ENCODE measurements around the gene FBL.
"Not testable (repeated sequence)": the region's sequence is repeated elsewhere in the genome, so short reads cannot be mapped to it uniquely, and the experiment has no call there.

Gene FBL

DNA sequence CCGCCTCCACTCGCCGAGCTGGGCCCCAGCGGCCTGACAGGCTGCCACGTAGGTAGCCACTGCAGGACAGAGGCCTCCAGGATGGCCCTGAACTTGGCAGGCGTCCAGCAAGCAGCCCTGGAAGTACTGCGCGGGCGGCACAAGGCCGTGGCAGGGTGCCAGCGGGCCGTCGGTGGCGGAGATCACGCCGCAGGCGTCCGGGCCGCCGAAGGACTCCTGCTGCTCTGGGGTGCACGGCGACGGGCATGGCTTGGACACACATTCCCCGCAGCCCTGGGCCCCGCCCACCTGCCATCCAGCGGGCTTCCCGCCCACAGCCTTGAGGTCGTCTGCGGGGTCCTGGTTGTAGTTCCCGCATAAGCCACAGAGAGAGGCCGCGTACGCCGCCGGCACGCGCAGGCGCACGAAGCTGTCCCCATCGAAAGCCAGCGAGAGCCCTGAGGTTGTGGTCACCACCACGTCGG lies 29.3 kb upstream of the FBL start:
- DNase-seq = not testable (repeated sequence)

DNA sequence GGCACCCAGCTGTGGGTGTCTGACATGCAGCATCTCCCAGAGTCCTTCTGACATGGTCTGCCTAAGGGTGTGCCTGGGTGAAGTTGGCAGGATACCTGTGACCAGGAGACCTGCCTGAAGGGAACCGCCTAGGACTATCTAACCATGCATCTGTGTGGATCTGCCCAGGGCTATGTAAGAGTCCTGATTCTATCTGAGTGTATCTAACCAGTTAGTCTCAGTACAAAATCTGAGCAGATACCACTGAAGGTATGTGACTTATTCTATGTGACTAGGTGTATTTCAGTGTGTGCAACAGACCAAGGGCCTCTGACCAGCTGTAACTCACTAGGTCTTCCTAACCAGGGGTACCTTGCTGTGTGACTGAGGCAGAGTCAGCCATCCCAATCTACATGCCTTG lies 28.2 kb upstream of the FBL start:
- DNase-seq = no peak

DNA sequence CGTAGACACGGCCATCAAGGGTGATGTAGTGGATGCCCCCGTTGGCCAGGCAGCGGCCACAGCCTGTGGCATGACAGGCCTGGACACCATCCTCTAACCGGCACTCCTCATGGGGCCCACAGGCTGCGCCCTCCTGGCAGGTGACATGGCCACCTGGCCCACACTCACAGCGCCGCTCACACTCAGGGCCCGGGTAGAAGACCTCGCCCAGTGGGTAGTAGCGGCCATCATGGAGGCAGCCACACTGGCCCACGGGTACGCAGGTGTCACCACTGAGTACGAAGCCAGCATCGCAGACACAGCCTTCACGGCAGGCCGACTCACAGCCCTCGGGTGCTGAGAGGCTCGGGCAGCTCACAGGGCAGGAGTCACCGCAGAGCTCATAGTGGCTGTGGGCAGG lies 27.2 kb upstream of the FBL start:
- no peak for DNase-seq

DNA sequence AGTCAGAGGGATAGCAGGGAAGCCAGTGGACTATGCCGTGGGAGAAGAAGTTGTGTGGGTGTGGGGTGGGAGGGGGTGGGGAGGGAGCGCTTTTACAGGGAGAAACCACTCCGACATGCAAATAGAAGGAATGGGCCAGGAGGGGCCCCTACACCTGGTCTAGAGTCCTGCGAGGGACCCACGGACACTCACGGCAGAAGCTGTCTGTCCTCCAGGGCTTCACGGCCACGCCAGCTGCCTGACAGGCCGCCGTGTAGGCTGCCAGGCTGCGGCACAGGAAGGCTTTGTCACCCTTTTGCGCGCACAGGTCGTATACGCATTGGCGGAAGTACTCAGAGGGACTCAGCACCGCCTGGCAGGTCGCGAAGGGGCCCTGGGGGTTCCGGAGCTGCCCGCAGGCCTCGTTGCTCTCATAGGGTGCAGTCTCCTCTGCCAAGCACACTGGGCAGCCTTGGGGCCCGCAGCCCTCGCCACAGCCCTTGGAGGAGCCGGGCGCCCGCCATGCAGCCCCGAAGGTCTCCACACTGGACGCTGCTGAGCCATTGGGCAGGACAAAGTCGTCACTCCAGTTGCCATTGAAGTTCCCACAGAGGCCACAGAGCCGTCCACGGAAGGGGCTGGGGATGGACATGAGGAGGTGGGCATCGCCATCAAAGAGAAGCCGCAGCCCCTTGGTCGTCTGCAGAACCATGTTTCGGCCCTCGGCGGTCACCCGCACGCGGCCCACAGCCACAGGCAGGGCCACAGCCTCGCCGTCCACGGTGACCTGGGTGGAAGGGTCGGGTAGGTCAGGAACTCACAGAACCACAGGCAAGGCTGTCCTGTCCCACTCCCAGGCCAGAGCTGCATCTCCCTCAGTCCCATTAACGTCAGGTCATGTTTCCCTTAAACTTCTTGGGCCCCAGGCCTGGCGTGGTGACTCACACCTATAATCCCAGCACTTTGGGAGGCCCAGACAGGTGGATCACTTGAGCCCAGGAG lies 26.0 kb upstream of the FBL start:
- DNase-seq = no peak

DNA sequence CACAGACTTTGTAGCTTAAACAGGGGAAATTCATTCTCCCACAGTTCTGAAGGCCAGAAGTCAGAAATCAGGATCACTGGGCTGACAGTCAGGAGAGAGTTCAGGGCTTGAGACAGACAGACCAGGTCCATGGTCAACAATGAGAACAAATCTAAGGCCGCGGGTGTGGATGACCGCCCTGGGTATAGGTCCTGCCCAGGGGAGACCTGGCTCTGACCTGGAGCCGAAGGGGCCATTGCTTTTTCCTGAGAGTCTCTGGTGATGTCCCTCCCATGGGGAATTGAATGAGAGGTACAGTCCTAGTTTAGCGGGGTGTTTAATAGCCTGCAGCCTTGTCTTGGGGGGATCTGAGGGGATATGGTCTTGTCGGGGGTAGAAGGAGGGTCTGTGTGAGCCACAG lies 25.2 kb upstream of the FBL start:
- DNase-seq = no peak

- no peak for DNase-seq
Observed at GRCh38 chr19:39870171-39870971, 24.2 kb upstream of the FBL start.

DNA sequence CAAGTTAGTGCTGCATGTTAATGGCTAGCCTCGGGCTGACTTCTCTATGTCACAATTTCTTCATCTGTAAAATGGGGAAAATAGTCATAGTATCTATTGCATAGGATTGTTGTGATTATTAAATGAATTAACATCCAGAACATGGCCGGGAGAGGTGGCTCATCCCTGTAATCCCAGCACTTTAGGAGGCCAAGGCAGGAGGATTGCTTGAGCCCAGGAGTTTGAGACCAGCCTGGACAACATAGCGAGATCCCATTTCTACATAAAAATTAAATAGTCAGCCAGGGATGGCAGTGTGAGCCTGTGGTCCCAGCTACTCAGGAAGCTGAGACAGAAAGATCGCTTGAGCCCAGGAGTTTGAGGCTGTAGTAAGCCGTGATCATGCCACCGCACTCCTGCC lies 21.8 kb upstream of the FBL start:
- DNase-seq = no peak

GRCh38 chr19:39867133-39867532 lies 21.0 kb upstream of the FBL start:
- no peak for DNase-seq

GRCh38 chr19:39865953-39866352 lies 19.8 kb upstream of the FBL start:
- no peak for DNase-seq

GRCh38 chr19:39865186-39865585 lies 19.0 kb upstream of the FBL start:
- DNase-seq = no peak

DNA sequence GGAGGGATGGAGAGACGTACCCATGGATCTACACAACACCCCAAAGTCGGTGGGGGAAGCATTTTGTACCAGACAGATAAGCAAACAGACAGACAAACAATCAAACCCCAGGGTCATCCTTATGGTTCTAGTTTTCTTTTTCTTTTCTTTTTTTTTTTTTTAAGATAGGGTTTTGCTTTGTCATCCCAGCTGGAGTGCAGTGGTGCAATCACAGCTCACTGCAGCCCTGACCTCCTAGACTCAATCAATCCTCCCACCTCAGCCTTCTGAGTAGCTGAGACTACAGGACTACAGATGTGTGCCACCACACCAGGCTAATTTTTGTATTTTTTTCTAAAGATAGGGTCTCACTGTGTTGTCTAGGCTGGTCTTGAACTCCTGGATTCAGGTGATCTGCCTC lies 17.9 kb upstream of the FBL start:
- DNase-seq = no peak

GRCh38 chr19:39858541-39858940 lies 12.4 kb upstream of the FBL start:
- no peak for DNase-seq

DNA sequence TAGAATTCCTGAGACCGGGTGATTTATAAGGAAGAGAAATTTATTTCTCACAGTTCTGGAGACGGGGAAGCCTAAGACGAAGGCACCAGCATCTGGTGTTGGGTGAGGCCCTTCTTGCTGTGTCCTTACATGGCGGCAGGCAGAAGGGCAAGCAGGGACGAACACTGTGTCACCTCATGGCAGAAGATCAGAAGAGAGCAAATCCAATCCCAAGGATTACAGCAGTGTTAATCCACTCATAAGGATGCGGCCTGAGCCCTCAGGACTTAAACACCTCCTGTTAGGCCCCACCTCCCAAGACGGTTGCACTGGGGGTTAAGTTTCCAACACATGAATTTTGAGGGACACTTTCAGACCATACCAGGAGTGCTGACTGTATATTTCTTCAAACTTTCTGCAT lies 6.7 kb upstream of the FBL start:
- no peak for DNase-seq

DNA sequence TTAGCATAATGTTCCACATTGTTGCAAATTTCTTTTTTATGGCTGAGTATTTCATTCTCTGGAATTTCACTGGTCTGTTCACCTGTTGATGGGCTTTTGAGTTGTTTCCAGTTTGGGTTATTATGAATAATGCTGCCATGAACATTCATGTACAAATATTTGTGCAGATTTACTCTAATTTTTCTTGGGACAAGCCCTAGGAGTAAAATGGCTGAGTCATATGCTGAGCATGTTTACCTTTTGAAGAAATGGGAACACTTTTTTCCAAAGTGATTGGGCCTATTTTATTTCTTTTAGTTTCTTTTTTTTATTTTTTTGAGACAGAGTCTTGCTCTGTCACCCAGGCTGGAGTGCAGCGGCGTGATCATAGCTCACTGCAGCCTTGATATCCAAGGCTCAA lies 4.7 kb upstream of the FBL start:
- no peak for DNase-seq

DNA sequence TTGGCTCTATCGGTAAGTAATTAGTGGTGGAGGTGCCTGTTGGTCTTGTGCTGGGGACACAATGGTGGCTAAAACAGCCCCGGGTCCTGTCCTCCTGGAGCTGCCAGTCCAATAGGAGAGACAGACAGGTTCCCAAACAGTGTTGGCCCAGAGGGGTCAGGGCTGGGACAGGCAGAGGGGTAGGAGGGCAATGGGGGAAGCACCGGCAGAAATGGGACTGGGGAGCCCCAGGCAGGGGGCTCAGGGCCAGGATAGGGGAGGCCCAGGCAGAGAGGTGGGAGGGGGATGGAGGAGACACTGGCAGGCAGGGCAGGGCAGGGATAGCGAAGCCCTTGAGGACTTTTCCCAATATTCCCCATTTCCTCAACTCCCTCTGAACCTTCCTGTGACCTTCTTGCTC lies 2.2 kb upstream of the FBL start:
- no peak for DNase-seq

GRCh38 chr19:39847525-39847924 lies 1.3 kb upstream of the FBL start:
- DNase-seq = no peak

- no peak for DNase-seq
Observed at GRCh38 chr19:39846678-39847486, 703 bp upstream of the FBL start.

GRCh38 chr19:39845584-39845932 lies 621 bp downstream of the FBL start:
- no peak for DNase-seq

GRCh38 chr19:39845172-39845571 lies 1.0 kb downstream of the FBL start:
- no peak for DNase-seq

- DNase-seq = no peak
Observed at GRCh38 chr19:39843919-39844793, 2.0 kb downstream of the FBL start.

DNA sequence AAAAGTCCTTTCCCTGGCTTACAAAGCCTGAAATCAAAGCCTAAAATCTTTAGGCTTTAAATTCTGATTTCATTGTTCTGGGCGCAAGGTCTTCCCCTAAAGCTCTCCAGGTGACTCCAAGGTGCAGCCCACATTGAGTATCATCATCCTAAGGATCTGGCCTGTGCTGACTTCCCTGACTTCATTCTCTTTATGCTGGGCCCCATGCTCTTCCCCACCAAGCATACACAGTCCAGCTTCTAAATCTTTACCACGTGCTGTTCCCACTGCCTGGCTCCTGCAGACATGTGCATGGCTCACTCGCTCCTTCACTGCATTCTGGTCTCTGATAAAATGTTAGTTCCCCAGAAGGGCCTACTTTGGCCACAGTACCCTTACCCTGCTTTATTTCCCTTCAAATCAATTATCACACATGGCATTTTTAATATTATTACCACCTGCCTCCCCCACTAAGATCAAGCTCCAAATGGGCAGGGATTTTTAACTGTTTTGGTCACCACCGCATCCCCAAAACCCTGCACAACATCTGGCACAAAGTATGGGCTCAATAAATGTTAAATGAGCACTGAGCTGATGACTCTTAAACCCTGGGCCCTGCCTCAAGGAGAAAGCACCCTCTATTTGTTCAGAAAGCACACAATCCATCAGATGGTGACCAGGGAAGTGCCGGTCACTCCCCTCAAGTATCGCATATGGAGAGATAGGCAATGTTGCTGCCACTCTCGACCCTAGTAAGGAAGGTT lies 3.3 kb downstream of the FBL start:
- DNase-seq = no peak

Measured in stimulated activated CD8-positive, alpha-beta memory T cell treated with anti-CD3 and anti-CD28 coated beads, Interleukin-4, amount 100 ng/mL, for 48 hours (primary cell).